ENCODE measurements around the gene WDR1. TPM values are rescaled to one million over a fixed set of nuclear protein-coding genes. Genes with fewer than 3 reads are reported as not detected.

The WDR1 gene
- polyA plus RNA-seq, 2 of the 4 experiments (the other 2 are of a cell fraction): 251 to 326 TPM

- Histone ChIP-seq H3K4me3 (no peak overlapping the region), H3K27ac (peak overlapping the region; percentile 28 to 62; a peak in 4 of 6 replicates), H3K4me2 (peak overlapping the region; percentile 23), H3K4me1 (peaks cover 38% of the 10 kb centered on the region), H3K9me3 (no peaks in the 10 kb centered on the region)
- DNase-seq (ENCODE audit: low read depth in 1 of 2, low spot score in 1 of 2): peak in 1 of 2 experiments; percentile 49
- TF ChIP-seq MAZ (IDR thresholded peaks at IDR 0.05; ENCODE audit: borderline replicate concordance, low read depth, low read length) (no peak), ZFP36 (IDR thresholded peaks at IDR 0.05; ENCODE audit: borderline replicate concordance, partially characterized antibody) (no peak), HOXB5 (CRISPR knock-in tag; IDR thresholded peaks at IDR 0.05) (no peak), KDM1A (IDR thresholded peaks at IDR 0.05; ENCODE audit: low read depth) (no peak), ZSCAN20 (CRISPR knock-in tag; IDR thresholded peaks at IDR 0.05) (no peak), PBX3 (IDR thresholded peaks at IDR 0.05) (no peak), MAFK (IDR thresholded peaks at IDR 0.05; ENCODE audit: partially characterized antibody) (no peak), CBX8 (IDR thresholded peaks at IDR 0.05) (no peak)
- CTCF ChIA-PET: interaction anchor here (0.6 kb wide), 1 partner anchor 268 kb away, joined by 3 read pairs; no protein-coding TSS in a partner anchor
- 3% methylated on average over 4 of the region's 4 CpGs for WGBS (ENCODE audit: missing lambda C conversion rate)
- ATAC-seq: peak; percentile 30 to 67; a peak in 4 of 6 replicates
- FAIRE-seq: no peak
- POLR2A ChIA-PET: interaction anchor here (0.6 kb wide), 1 partner anchor 88 kb away, joined by 11 read pairs; the partner anchor contains the start of gene WDR1
Observed at GRCh38 chr4:10028910-10029309, 87.7 kb downstream of the WDR1 start.

GRCh38 chr4:10026485-10026884 lies 90.1 kb downstream of the WDR1 start:
- DNase-seq (ENCODE audit: low read depth in 1 of 2, low spot score in 1 of 2) (no peak), ATAC-seq (no peak), FAIRE-seq (no peak)
- H3K4me3 ChIP-seq: no peak overlapping the region
- peaks cover 14% of the 10 kb centered on the region; the same call in 2 of the 3 replicates for H3K4me1 ChIP-seq
- 66% methylated on average over 9 of the region's 9 CpGs for WGBS (ENCODE audit: missing lambda C conversion rate)
- no peak overlapping the region for H3K4me2 ChIP-seq
- TF ChIP-seq, protein P1, sequence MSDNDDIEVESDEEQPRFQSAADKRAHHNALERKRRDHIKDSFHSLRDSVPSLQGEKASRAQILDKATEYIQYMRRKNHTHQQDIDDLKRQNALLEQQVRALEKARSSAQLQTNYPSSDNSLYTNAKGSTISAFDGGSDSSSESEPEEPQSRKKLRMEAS (IDR thresholded peaks at IDR 0.05): no peak
- TF ChIP-seq HOXA7 (CRISPR knock-in tag; IDR thresholded peaks at IDR 0.05) (no peak), ZSCAN20 (CRISPR knock-in tag; IDR thresholded peaks at IDR 0.05) (no peak), FOSL2 (IDR thresholded peaks at IDR 0.05) (no peak), FOSL2 (CRISPR knock-in tag; IDR thresholded peaks at IDR 0.05) (no peak), RFX5 (IDR thresholded peaks at IDR 0.05) (no peak), POLR2A (IDR thresholded peaks at IDR 0.05; ENCODE audit: low read length) (no peak), ZFP36 (IDR thresholded peaks at IDR 0.05; ENCODE audit: borderline replicate concordance, partially characterized antibody) (no peak), KDM5A (IDR thresholded peaks at IDR 0.05) (no peak), NFE2L2 (conservative IDR thresholded peaks at IDR 0.05; ENCODE audit: low read length) (no peak), CEBPB (IDR thresholded peaks at IDR 0.05) (no peak), JUNB (IDR thresholded peaks at IDR 0.05) (no peak), SREBF2 (IDR thresholded peaks at IDR 0.05) (no peak), EHF (CRISPR knock-in tag; IDR thresholded peaks at IDR 0.05) (no peak), EP300 (IDR thresholded peaks at IDR 0.05) (no peak), CHD2 (IDR thresholded peaks at IDR 0.05; ENCODE audit: low read length, partially characterized antibody) (no peak), MYC (IDR thresholded peaks at IDR 0.05; ENCODE audit: borderline replicate concordance, low read length) (no peak), MAZ (IDR thresholded peaks at IDR 0.05; ENCODE audit: borderline replicate concordance, low read depth, low read length) (no peak)
- TF ChIP-seq, protein P2, sequence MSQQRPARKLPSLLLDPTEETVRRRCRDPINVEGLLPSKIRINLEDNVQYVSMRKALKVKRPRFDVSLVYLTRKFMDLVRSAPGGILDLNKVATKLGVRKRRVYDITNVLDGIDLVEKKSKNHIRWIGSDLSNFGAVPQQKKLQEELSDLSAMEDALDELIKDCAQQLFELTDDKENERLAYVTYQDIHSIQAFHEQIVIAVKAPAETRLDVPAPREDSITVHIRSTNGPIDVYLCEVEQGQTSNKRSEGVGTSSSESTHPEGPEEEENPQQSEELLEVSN (IDR thresholded peaks at IDR 0.05; ENCODE audit: borderline replicate concordance, low read depth): no peak
- CTCF ChIA-PET: interaction anchor here (1.6 kb wide), 1 partner anchor 11 kb away, joined by 5 read pairs; no protein-coding TSS in a partner anchor
- H3K9me3 ChIP-seq: no peaks in the 10 kb centered on the region
- POLR2A ChIA-PET: no interaction called here
- H3K27ac ChIP-seq: no peak overlapping the region

GRCh38 chr4:10025230-10025806 lies 91.3 kb downstream of the WDR1 start:
- DNase-seq (ENCODE audit: low read depth in 1 of 2, low spot score in 1 of 2) (no peak), ATAC-seq (no peak), FAIRE-seq (no peak)
- WGBS (ENCODE audit: missing lambda C conversion rate): 42% methylated on average over 3 of the region's 3 CpGs
- no peaks in the 10 kb centered on the region for H3K9me3 ChIP-seq
- H3K27ac ChIP-seq: no peak overlapping the region
- H3K4me2 ChIP-seq: no peak overlapping the region
- H3K4me1 ChIP-seq: peaks cover 12% of the 10 kb centered on the region; the same call in 2 of the 3 replicates
- TF ChIP-seq ZNF302 (CRISPR knock-in tag; IDR thresholded peaks at IDR 0.05): no peak
- TF ChIP-seq HEYL (CRISPR knock-in tag; IDR thresholded peaks at IDR 0.05): no peak
- TF ChIP-seq, protein P3, sequence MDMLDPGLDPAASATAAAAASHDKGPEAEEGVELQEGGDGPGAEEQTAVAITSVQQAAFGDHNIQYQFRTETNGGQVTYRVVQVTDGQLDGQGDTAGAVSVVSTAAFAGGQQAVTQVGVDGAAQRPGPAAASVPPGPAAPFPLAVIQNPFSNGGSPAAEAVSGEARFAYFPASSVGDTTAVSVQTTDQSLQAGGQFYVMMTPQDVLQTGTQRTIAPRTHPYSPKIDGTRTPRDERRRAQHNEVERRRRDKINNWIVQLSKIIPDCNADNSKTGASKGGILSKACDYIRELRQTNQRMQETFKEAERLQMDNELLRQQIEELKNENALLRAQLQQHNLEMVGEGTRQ (IDR thresholded peaks at IDR 0.05): no peak
- no peak for TF ChIP-seq RARB (CRISPR knock-in tag; IDR thresholded peaks at IDR 0.05)
- no peak for TF ChIP-seq TP53 (CRISPR knock-in tag; IDR thresholded peaks at IDR 0.05)
- TF ChIP-seq KDM5A (IDR thresholded peaks at IDR 0.05): no peak
- ChIA-PET CTCF (interaction anchor here (0.6 to 2.0 kb wide), 5 partner anchors 10 to 1081 kb away, joined by 3 to 7 read pairs (median 4); no protein-coding TSS in a partner anchor), POLR2A (no interaction called here)
- H3K4me3 ChIP-seq: no peak overlapping the region
